Measurements from ENCODE around the gene HMG20B.

HMG20B gene

DNA sequence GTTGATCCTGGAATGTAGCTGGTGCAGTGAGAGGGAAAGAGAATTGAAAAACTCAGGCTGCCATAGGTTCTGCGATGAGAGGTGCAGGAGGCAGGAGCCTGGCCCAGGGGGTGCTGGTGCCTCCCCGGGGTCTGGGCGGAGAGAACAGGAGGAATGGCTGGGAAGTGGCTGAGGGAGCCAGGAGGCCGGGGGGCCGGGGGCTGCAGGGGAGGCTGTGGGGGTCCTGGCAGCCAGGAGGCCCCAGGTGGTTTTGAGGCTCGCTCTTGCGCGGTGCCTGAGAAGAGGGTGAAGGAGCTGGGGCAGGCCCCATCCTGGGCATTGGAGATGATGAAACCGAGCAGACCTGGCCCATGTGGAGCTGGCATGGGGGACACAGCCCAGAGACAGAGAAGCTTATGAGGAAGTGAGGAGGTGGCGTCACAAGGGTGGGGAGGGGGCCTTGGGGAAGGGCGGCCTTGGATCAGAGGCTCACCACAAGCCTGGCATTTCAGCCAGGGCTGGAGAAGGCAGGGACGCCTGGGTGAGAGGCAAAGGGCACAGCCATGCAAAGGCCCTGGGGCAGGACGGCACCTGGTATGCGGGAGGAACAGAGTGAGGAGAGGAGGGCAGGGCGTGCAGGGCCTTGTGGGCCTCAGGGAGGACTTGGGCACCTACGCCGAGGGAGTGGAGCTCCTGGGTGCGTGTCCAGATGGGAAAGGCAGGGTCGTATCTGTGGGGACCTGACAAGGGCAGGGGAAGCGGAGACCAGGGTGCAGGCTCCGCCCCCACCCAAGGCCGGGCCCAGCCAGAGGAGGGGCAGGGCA is 35.1 kb upstream of the HMG20B start:
- DNase-seq: no peak

DNA sequence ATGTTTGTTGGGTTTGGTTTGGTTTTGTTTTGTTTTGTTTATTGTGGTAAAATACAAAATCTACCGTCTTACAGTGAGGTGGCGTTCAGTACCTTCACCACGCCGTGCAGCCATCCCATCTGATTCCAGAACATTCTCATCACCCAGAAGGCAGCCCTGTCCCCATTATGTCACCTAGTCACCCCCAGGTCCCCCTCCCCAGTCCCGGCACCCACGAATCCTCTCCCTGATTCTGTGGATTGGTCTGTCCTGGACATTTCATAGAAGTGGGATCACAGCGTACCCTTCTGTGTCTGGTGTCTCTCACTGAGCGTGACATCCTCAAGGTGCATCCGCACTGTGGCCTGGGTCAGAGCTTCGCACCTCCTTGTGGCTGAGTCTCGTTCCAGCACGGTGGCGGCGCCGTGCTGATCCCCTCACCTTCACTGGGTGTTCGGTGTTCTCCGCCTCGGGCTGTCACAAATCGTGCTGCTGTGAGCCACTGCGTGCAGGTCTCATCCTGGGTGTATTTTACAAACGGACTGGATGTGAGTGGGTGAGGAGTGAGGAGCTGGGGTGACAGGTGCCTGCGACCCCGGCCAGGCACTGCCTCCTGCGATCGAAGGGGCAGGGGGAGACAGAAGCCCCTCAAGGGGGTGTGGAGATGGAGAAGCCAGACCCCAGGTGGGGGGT is 34.4 kb upstream of the HMG20B start:
- no peak for DNase-seq

DNA sequence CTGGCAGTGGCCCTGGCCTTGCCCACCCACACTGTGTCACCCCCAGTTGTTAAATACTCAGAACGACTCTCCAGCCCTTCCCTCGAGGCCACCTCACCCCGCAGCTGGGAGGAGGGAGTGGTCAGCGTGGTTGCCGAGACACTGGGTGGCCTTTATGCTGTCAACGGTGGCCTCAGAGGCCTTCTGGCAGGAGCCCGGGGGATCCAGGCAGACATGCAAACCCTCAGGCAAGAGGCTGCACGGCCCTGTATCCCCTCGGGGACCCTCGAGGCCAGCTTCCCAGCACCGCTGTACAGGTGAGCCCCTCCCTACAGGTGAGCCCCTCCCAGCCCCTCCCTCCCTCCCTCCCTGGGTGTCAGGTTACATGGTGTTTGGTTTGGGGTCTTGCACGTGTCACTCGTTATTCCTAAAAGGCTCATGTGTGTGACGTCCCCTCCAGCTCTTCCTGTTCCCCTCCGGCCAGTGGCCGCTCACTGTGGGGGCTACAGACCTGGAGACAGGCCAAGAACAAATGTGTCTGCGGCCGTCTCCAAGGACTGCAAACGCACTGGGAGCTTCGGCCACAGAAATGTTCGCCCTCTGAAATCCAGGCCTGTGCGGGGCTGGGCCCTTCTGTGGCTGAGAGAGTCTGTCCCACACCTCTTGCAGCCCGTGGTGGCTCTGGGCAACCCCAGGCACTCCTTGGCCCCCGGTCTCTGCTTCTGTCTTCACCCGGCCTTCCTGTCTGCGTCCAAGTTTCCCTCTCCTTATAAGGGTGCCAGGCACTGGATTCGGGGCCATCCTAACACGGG is 33.6 kb upstream of the HMG20B start, which contains the start of gene TEKTIP1:
Gene TEKTIP1 (plus strand): TSS at position 210 of the 791 bp plus-strand sequence. CDS start 4 bp downstream, at position 214.
- no peak for DNase-seq

DNA sequence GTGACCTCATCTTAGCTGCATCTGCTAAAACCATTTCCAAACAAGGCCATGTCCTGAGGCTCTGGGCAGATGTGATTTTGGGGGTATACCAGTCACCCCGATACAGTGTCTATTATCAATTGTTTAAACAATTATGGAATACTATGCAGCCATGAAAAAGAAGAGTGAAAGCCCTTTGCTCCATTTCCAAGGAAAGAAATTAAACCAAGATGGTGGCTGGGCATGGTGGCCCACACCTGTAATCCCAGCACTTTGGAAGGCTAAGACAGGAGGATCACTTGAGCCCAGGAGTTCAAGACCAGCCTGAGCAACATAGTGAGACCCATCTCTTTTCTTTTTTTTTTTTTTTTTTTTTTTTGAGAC is 33.0 kb upstream of the HMG20B start:
- DNase-seq: no peak

DNA sequence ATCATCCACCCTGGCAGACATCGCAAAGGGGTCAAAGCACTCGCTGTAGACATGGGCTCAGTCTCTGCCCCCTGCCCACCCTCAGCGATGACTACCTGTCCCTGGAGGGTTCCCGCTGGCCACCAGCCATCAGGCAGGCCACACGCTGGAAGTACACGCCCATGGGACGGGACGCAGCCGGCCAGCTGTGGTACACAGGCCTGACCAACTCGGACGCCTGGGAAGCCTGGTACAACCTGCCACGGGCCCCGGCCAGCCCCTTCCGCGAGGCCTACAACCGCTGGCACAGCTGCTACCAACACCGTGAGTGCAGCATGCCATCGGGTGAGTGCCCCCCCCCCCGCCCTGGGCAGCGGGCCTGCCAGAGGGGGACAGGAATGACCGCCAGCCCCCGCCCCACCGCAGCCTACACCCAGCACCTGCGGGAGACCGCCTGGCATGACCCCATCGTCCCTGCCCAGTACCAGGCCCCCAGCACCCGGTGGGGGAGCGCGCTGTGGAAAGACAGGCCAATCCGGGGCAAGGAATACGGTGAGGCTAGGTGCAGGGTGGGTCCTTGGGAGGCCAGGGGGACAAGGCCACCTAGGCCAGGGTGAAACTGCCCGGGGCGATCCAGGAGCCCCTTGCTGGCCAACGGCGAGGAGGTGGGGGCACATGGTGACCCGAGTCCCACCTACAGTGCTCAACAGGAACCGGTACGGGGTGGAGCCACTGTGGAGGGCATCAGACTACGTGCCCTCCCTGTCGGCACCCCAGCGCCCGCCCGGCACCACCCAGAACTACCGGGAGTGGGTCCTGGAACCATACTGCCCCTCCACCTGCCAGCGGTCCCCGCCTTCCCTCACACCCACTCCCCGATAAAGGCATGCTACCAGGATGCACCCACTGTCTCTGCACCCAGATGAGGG is 29.3 kb upstream of the HMG20B start:
- DNase-seq: no peak

DNA sequence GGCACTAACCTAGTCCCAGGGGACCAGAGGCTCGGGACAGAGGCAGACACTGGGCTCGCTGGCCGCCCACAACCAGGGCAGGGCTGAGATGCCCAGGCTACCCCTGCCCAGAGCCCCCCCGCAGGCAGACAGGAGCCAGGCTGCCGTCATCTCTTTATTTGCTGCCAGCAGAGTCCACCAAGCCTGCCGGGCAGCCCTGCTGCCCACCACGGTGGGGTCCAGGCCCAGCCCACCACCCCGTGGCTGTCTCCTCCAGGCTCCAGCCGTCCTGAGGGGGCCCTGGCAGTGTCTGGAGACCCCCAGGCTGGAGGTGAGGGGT is 28.7 kb upstream of the HMG20B start:
- no peak for DNase-seq

GRCh38 chr19:3544742-3545668 is 27.7 kb upstream of the HMG20B start:
- DNase-seq: peak; percentile 23

DNA sequence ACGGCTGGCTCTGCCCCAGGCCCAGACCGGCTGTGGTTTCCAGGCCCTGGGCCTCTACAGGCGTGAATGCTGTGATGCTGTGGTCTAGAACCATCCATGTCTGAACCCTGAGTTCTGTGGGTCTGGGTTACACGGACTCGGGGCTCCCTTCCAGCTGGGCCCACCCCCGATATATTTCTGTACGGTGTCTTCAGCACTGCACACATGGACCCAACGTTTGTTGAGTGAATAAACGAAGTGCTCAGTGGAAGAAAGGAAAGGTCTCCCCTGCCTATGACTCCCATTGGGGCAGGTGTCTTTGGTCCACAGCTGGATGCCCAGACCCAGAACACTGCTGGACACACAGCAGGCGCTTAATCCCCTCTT is 27.1 kb upstream of the HMG20B start:
- no peak for DNase-seq

DNA sequence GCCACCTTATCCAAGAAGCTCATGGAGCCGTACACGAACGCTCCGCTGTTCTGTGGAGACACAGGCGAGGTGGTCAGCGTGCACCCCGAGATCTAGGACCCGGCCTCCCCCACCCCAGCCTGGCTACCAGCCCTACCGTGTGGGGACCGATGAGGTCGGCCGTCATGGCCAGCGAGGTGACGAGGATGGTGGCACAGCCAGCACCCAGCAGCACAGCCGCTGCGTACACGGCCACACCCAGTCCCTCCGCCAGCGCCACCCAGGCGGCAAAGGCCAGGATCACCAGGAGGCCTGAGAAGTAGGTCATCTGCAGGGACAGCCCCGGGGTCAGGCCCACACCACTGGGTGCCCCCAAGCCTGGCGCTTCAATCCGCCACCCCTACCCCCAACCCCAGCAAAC is 26.6 kb upstream of the HMG20B start:
- no peak for DNase-seq

- DNase-seq: no peak
Observed at GRCh38 chr19:3547301-3547731, 25.4 kb upstream of the HMG20B start.

- DNase-seq: no peak
Observed at GRCh38 chr19:3547767-3548282, 24.9 kb upstream of the HMG20B start.

DNA sequence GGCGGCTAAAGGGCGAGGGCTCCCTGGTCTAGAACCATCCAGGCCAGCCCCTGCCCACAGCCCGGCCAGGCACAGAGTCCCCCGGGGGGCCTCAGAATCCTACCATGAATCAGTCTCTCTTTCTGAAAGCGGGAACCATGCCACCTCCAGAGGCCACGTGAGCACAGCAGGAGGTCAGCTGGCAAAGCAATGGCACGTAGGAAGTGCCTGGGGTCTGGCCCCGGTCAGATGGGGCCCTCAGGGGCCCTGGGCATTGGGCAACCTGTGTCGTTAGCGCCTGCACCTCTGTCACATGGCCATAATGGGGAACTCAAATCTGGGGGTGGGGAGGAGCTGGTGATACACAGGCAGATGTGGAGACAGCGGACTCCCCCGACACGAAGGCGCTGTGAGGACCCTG is 24.1 kb upstream of the HMG20B start:
- DNase-seq: no peak

- no peak for DNase-seq
Observed at GRCh38 chr19:3549816-3550215, 22.9 kb upstream of the HMG20B start.

DNA sequence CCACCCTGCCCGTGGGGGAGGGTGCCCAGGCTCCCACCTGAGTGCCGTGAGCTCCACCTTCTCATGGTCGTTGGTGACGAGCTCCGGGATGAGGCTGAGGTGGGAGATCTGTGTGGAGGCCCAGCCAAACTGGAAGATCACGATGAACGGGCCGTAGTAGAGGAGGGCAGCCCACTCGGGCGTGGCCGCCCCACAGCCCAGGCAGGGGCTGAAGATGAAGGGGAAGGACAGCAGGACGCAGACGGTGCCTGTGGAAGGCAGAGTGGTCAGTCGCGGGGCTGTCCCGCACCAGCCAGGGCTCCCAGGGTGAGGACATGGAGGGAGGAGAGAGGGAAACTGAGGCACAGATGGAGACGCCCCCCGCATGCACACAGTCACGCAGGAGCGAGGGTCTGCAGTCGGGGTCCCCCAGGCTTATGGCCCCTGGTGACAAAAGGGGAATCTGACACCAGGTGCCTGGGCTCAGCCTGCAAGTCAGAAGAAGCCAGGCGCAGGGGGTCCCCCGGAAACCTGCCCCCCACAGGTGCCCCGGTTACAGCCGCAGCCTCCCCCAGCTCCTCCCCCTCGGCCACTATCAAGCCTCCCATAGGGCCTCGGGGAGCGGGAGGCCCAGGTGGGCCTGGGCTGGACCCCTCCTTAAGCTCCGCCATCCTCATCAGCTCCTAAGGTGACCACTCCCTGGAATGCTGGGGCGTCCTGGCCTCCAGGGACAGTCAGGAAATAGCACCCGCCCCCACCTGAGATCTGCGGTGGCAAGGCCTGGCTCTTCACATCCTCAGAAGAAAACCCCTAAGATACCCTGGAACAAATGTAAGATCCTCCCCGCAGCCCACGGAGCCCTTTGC is 21.6 kb upstream of the HMG20B start:
- DNase-seq: no peak

DNA sequence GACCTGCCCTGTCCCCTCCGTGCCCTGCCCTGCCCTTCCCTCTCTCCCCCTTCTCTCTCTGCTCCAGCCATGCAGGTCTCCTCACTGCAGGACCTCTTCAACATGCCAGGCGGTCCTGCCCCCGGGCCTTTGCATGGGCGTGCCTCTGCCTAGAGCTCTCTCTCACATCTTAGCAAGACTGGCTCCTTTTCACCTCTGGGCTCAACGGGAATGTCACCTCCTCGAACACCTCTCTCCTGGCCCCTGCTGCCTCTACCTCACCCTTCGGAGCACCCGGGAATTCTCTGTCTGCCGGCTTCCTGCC is 21.0 kb upstream of the HMG20B start:
- DNase-seq: no peak

DNA sequence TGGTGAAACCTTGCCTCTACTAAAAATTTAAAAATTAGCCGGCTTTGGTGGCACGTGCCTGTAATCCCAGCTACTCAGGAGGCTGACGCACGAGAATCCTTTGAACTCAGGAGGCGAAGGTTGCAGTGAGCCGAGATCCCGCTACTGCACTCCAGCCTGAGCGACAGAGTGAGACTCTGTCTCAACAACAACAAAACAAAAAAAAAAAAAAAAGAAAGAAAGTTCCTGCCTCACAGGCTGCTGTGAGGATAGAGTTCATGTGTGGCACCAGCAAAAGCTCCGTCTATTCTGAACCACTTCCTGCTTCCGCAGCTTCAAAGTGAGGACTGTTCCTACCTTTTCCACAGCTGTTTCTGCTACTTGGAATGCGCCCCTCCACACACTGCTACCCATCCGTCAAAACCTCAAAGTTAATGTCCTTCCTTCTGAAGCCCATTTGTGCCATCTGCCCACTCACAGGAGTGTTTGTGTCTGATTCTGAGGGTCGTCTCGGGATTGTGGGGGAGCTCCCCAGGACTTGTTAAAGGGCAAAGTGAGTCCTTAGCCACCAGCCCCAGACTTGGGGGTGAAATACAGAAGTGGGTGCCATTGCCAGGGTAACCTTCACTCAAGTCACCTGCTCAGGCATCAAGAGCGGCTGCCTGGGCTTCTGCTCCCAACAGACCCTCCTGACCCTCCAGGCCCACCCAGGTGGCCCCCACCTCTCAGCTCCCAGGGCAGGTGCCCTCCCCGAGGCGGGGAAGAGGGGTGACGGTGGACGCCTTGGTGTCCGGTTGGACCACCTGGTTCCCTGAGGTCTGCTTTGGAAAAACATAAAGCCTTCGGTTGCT is 18.3 kb upstream of the HMG20B start:
- no peak for DNase-seq

- DNase-seq: no peak
Observed at GRCh38 chr19:3555653-3556422, 16.9 kb upstream of the HMG20B start.

DNA sequence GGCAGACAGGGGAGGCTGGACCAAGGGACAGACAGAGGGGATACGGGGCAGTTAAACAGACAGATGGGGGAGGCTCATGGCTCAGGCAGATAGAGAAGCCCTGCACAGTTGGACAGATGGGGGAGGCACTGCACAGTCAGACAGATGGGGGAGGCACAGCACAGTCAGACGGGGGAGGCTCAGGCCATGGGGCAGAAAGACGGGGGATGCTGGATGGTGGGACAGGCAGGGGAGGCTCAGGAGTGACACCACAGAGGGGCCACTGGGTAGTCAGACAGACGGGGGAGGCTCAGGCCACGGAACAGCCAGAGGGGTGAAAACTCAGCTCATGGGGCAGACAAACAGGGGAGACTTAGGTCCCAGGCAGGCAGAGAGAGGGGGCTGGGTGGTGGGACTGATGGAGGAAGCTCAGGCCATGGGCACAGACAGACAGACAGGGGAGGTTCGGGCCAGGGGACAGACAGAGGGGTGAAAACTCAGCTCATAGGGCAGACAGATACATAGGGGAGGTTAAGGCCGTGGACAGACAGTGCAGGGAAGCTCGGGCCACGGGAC is 16.2 kb upstream of the HMG20B start:
- DNase-seq: no peak
